NCI-H82 treated with DMSO at 0.1 percent for 48 hours (cell line): ENCODE measurements around the gene PDPK1.

ENCODE experiments used
- DNase-seq: peaks from one replicate; lab custom pipeline; 2025; ENCODE audit not compliant: unreplicated experiment; lab: John Stamatoyannopoulos, UW

PDPK1 gene

GRCh38 chr16:2507052-2507659 lies 30.7 kb upstream of the PDPK1 start:
- DNase-seq = no peak

GRCh38 chr16:2507665-2508064 lies 30.2 kb upstream of the PDPK1 start:
- DNase-seq = no peak

- DNase-seq = no peak
These were observed 29.0 kb upstream of the PDPK1 start for GRCh38 chr16:2508722-2509400.

- DNase-seq = peak; percentile 8
These were observed 26.6 kb upstream of the PDPK1 start for GRCh38 chr16:2511128-2511800.

- no peak for DNase-seq
These were observed 25.7 kb upstream of the PDPK1 start for GRCh38 chr16:2511996-2512734.

GRCh38 chr16:2512735-2513404 lies 25.0 kb upstream of the PDPK1 start:
- no peak for DNase-seq

- peak; percentile 72 for DNase-seq
These were observed 24.2 kb upstream of the PDPK1 start, which contains the start of gene ATP6V0C for GRCh38 chr16:2513405-2514332. Gene ATP6V0C (plus strand): TSS chr16:2513952. CDS start chr16:2514104, 152 bp downstream.

GRCh38 chr16:2514333-2515179 lies 23.3 kb upstream of the PDPK1 start:
- no peak for DNase-seq

GRCh38 chr16:2515180-2515851 lies 22.5 kb upstream of the PDPK1 start:
- no peak for DNase-seq

- no peak for DNase-seq
These were observed 21.2 kb upstream of the PDPK1 start for GRCh38 chr16:2516391-2517240.

- no peak for DNase-seq
These were observed 19.7 kb upstream of the PDPK1 start for GRCh38 chr16:2517954-2518605.

- DNase-seq = no peak
These were observed 18.8 kb upstream of the PDPK1 start for GRCh38 chr16:2518823-2519710.

GRCh38 chr16:2519711-2520080 lies 18.1 kb upstream of the PDPK1 start:
- no peak for DNase-seq

- DNase-seq = peak; percentile 48
These were observed 17.6 kb upstream of the PDPK1 start, which contains the start of gene AMDHD2 for GRCh38 chr16:2520097-2520783. Gene AMDHD2 (plus strand): TSS chr16:2520371. CDS start chr16:2520459, 88 bp downstream.

- DNase-seq = no peak
These were observed 16.9 kb upstream of the PDPK1 start for GRCh38 chr16:2520784-2521531.
